ENCODE results near the gene LRRC4B.

DNA sequence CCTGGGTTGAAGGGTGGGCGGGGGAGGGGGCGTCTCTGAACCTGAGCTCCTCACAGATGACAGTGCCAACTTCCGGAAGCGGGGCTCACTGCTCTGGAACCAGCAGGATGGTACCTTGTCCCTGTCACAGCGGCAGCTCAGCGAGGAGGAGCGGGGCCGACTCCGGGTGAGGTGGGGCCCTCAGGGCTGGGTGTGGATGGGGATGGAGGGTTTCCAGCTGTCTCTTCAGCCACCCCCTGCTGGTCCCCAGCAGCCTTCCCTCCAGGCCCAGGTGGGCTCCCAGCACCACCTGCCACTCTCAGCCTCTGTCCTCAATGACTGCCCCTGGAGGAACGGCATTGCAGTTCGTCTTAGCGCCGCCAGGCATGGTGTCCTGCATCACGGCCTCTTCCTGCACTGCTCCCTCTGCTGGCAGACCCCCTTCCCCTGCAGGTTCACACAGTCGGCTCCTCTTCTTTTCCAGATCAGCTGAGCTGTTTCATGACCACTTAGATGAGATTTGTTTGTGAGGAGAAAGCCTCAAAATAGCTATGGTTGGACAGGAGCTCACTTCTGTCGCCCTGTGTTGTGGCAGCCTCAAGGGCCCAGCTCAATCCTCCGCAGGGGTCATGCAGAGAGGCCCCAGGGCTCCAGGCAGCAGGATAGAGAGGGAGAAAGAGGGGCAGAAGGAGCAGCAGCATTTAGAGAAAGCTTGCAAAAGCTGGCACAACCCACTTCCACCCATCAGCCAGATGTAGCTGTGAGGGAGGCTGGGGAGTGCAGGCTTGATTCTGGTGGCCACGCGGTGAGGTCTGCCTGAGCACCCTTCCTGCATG is 89.1 kb downstream of the LRRC4B start:
- TF ChIP-seq, protein P1, sequence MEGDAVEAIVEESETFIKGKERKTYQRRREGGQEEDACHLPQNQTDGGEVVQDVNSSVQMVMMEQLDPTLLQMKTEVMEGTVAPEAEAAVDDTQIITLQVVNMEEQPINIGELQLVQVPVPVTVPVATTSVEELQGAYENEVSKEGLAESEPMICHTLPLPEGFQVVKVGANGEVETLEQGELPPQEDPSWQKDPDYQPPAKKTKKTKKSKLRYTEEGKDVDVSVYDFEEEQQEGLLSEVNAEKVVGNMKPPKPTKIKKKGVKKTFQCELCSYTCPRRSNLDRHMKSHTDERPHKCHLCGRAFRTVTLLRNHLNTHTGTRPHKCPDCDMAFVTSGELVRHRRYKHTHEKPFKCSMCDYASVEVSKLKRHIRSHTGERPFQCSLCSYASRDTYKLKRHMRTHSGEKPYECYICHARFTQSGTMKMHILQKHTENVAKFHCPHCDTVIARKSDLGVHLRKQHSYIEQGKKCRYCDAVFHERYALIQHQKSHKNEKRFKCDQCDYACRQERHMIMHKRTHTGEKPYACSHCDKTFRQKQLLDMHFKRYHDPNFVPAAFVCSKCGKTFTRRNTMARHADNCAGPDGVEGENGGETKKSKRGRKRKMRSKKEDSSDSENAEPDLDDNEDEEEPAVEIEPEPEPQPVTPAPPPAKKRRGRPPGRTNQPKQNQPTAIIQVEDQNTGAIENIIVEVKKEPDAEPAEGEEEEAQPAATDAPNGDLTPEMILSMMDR (tag by site-specific recombination; IDR thresholded peaks at IDR 0.05): peak; percentile 96
- TF ChIP-seq ZNF768 (tag by site-specific recombination; IDR thresholded peaks at IDR 0.05): no peak
- no peak for TF ChIP-seq ZNF830 (tag by site-specific recombination; IDR thresholded peaks at IDR 0.05; ENCODE audit: low read depth)
- TF ChIP-seq ZNF561 (tag by site-specific recombination; IDR thresholded peaks at IDR 0.05; ENCODE audit: borderline replicate concordance): 0 out of 2 replicates have a peak, but pooled peaks have one; percentile 28
- TF ChIP-seq ZBTB8A (tag by site-specific recombination; IDR thresholded peaks at IDR 0.05): no peak
- no peak for TF ChIP-seq ZNF654 (tag by site-specific recombination; IDR thresholded peaks at IDR 0.05; ENCODE audit: low read depth)
- no peak for TF ChIP-seq ZNF335 (tag by site-specific recombination; conservative IDR thresholded peaks at IDR 0.05)
